Activated CD4-positive, alpha-beta T cell treated with anti-CD3 and anti-CD28 coated beads, Interleukin-2, amount 10 ng/mL, durations not matched to agents 7 days and 5 days (primary cell): ENCODE data around the gene UCN2. TPM values are rescaled to one million over a fixed set of nuclear protein-coding genes. Genes with fewer than 3 reads are reported as not detected.
"Not testable (repeated sequence)": the region's sequence is repeated elsewhere in the genome, so short reads cannot be mapped to it uniquely, and the experiment has no call there.

Experiments used
- CTCF ChIA-PET: fragments of 350-600 bp; sonication (Branson Sonifier 250); formaldehyde crosslinking; loops from one replicate; lab custom pipeline; 2021; ENCODE audit warnings: antibody characterized with exemption; lab: Charles Lee
- POLR2A ChIA-PET: fragments of 350-600 bp; sonication (Branson Sonifier 250); formaldehyde crosslinking; loops from one replicate; lab custom pipeline; 2021; ENCODE audit warnings: antibody characterized with exemption; lab: Charles Lee
- DNase-seq: peaks from one replicate; pipeline ENCODE4 v3.0.0-alpha.2; 2020
- H3K27ac Mint-ChIP-seq: one replicate; pipeline ENCODE4 v1.8.0; 2021; ENCODE audit warnings: mild to moderate bottlenecking, moderate library complexity, mixed read lengths
- H3K27me3 Mint-ChIP-seq: one replicate; pipeline ENCODE4 v1.8.0; 2021; ENCODE audit warnings: mixed read lengths
- H3K36me3 Mint-ChIP-seq: one replicate; pipeline ENCODE4 v1.8.0; 2021; ENCODE audit warnings: low read depth, mixed read lengths
- H3K4me1 Mint-ChIP-seq: one replicate; pipeline ENCODE4 v1.8.0; 2021; ENCODE audit warnings: mixed read lengths
- H3K4me3 Mint-ChIP-seq: one replicate; pipeline ENCODE4 v1.8.0; 2021; ENCODE audit warnings: mild to moderate bottlenecking, moderate library complexity, mixed read lengths
- H3K9me3 Mint-ChIP-seq: one replicate; pipeline ENCODE4 v1.8.0; 2021; ENCODE audit warnings: mixed read lengths
- total RNA-seq, 2 experiments: library from RNA; stranded (reverse); gene quantifications; one replicate each; pipeline ENCODE4 v1.2.3, GENCODE V29; 2021

The UCN2 gene
- total RNA-seq, 2 experiments from 2014 or later = not detected

GRCh38 chr3:48538451-48538850 lies 25.1 kb downstream of the UCN2 start:
- POLR2A ChIA-PET = no interaction called here

GRCh38 chr3:48536785-48537184 lies 26.8 kb downstream of the UCN2 start:
- H3K27me3 Mint-ChIP-seq = no peaks in the 10 kb centered on the region
- peaks cover 19% of the 10 kb centered on the region for H3K4me1 Mint-ChIP-seq
- no peaks in the 10 kb centered on the region for H3K9me3 Mint-ChIP-seq
- H3K27ac Mint-ChIP-seq = no peak overlapping the region
- no peak overlapping the region for H3K4me3 Mint-ChIP-seq
- POLR2A ChIA-PET = no interaction called here
- CTCF ChIA-PET = interaction anchor here (0.7 to 1.4 kb wide), 4 partner anchors 8 to 136 kb away, joined by 3 to 4 read pairs (median 4); no protein-coding TSS in a partner anchor
- peaks cover 47% of the 10 kb centered on the region for H3K36me3 Mint-ChIP-seq
- DNase-seq = no peak

More at GRCh38 chr3:48538451-48538850, 25.1 kb downstream of the UCN2 start:
- Mint-ChIP-seq H3K27ac (no peak overlapping the region), H3K4me3 (no peak overlapping the region), H3K36me3 (peaks cover 46% of the 10 kb centered on the region), H3K27me3 (no peaks in the 10 kb centered on the region), H3K9me3 (no peaks in the 10 kb centered on the region), H3K4me1 (peaks cover 24% of the 10 kb centered on the region)
- no peak for DNase-seq
- CTCF ChIA-PET = no interaction called here

- Mint-ChIP-seq H3K36me3 (peaks cover 47% of the 10 kb centered on the region), H3K27me3 (no peaks in the 10 kb centered on the region), H3K27ac (no peak overlapping the region), H3K4me1 (peaks cover 19% of the 10 kb centered on the region), H3K4me3 (no peak overlapping the region), H3K9me3 (no peaks in the 10 kb centered on the region)
- ChIA-PET CTCF (interaction anchor here (0.7 to 1.4 kb wide), 3 partner anchors 11 to 135 kb away, joined by 3 to 4 read pairs (median 3); no protein-coding TSS in a partner anchor), POLR2A (no interaction called here)
- DNase-seq = no peak
These were observed 27.5 kb downstream of the UCN2 start for GRCh38 chr3:48536116-48536515.

- Mint-ChIP-seq H3K27me3 (no peaks in the 10 kb centered on the region), H3K4me1 (peaks cover 19% of the 10 kb centered on the region), H3K4me3 (no peak overlapping the region), H3K27ac (no peak overlapping the region), H3K36me3 (peaks cover 47% of the 10 kb centered on the region), H3K9me3 (no peaks in the 10 kb centered on the region)
- ChIA-PET POLR2A (no interaction called here), CTCF (interaction anchor here (0.7 to 1.4 kb wide), 2 partner anchors 11 to 135 kb away, joined by 3 read pairs; no protein-coding TSS in a partner anchor)
- DNase-seq = no peak
These were observed 28.0 kb downstream of the UCN2 start for GRCh38 chr3:48535578-48535977.

- ChIA-PET POLR2A (no interaction called here), CTCF (interaction anchor here (0.6 to 1.8 kb wide), 3 partner anchors 14 to 706 kb away, joined by 3 to 6 read pairs (median 4); no protein-coding TSS in a partner anchor)
- peaks cover 18% of the 10 kb centered on the region for H3K4me1 Mint-ChIP-seq
These were observed 30.6 kb downstream of the UCN2 start for GRCh38 chr3:48532977-48533337.

GRCh38 chr3:48532271-48532976 lies 31.2 kb downstream of the UCN2 start:
- Mint-ChIP-seq H3K4me3 (no peak overlapping the region), H3K4me1 (peaks cover 18% of the 10 kb centered on the region), H3K36me3 (peaks cover 45% of the 10 kb centered on the region), H3K27ac (no peak overlapping the region), H3K27me3 (no peaks in the 10 kb centered on the region), H3K9me3 (no peaks in the 10 kb centered on the region)
- DNase-seq = no peak
- CTCF ChIA-PET = interaction anchor here (1.0 to 1.8 kb wide), 3 partner anchors 13 to 59 kb away, joined by 3 to 6 read pairs (median 3); no protein-coding TSS in a partner anchor
- POLR2A ChIA-PET = no interaction called here

More at GRCh38 chr3:48532977-48533337, 30.6 kb downstream of the UCN2 start:
- no peak for DNase-seq
- H3K27ac Mint-ChIP-seq = no peak overlapping the region
- no peak overlapping the region for H3K4me3 Mint-ChIP-seq
- no peaks in the 10 kb centered on the region for H3K9me3 Mint-ChIP-seq
- no peaks in the 10 kb centered on the region for H3K27me3 Mint-ChIP-seq
- peaks cover 46% of the 10 kb centered on the region for H3K36me3 Mint-ChIP-seq

GRCh38 chr3:48530701-48531100 lies 32.9 kb downstream of the UCN2 start:
- Mint-ChIP-seq H3K4me1 (peaks cover 16% of the 10 kb centered on the region), H3K36me3 (peaks cover 40% of the 10 kb centered on the region)
- POLR2A ChIA-PET, H3K9me3 Mint-ChIP-seq, H3K4me3 Mint-ChIP-seq, DNase-seq, H3K27me3 Mint-ChIP-seq, H3K27ac Mint-ChIP-seq: not testable (repeated sequence)
- CTCF ChIA-PET = interaction anchor here (1.2 to 2.5 kb wide), 5 partner anchors 11 to 324 kb away, joined by 3 to 8 read pairs (median 4); no protein-coding TSS in a partner anchor

- POLR2A ChIA-PET = no interaction called here
- peaks cover 9% of the 10 kb centered on the region for H3K4me1 Mint-ChIP-seq
- peaks cover 27% of the 10 kb centered on the region for H3K36me3 Mint-ChIP-seq
- H3K4me3 Mint-ChIP-seq = no peak overlapping the region
- no peaks in the 10 kb centered on the region for H3K9me3 Mint-ChIP-seq
- DNase-seq = no peak
- H3K27ac Mint-ChIP-seq = no peak overlapping the region
- CTCF ChIA-PET = interaction anchor here (0.9 to 2.5 kb wide), 5 partner anchors 8 to 21 kb away, joined by 3 to 8 read pairs (median 6); no protein-coding TSS in a partner anchor
- H3K27me3 Mint-ChIP-seq = no peaks in the 10 kb centered on the region
These were observed 34.8 kb downstream of the UCN2 start for GRCh38 chr3:48528754-48529153.

GRCh38 chr3:48528048-48528447 lies 35.5 kb downstream of the UCN2 start:
- no peaks in the 10 kb centered on the region for H3K9me3 Mint-ChIP-seq
- H3K4me1 Mint-ChIP-seq = peaks cover 8% of the 10 kb centered on the region
- H3K27ac Mint-ChIP-seq = no peak overlapping the region
- no peak overlapping the region for H3K4me3 Mint-ChIP-seq
- peaks cover 24% of the 10 kb centered on the region for H3K36me3 Mint-ChIP-seq
- ChIA-PET CTCF (interaction anchor here (0.9 to 2.5 kb wide), 4 partner anchors 9 to 21 kb away, joined by 3 to 8 read pairs (median 6); no protein-coding TSS in a partner anchor), POLR2A (no interaction called here)
- no peaks in the 10 kb centered on the region for H3K27me3 Mint-ChIP-seq
- DNase-seq = no peak

- no peak overlapping the region for H3K27ac Mint-ChIP-seq
- H3K27me3 Mint-ChIP-seq = no peaks in the 10 kb centered on the region
- DNase-seq = no peak
- no peaks in the 10 kb centered on the region for H3K9me3 Mint-ChIP-seq
- no peak overlapping the region for H3K4me3 Mint-ChIP-seq
- POLR2A ChIA-PET = no interaction called here
- peaks cover 21% of the 10 kb centered on the region for H3K36me3 Mint-ChIP-seq
- CTCF ChIA-PET = interaction anchor here (1.2 to 1.3 kb wide), 2 partner anchors 11 to 89 kb away, joined by 3 to 4 read pairs; no protein-coding TSS in a partner anchor
- H3K4me1 Mint-ChIP-seq = peaks cover 15% of the 10 kb centered on the region
These were observed 38.6 kb downstream of the UCN2 start for GRCh38 chr3:48524970-48525369.

- Mint-ChIP-seq H3K27ac (peak overlapping the region; percentile 25), H3K36me3 (peaks cover 9% of the 10 kb centered on the region), H3K4me1 (peaks cover 47% of the 10 kb centered on the region), H3K27me3 (no peaks in the 10 kb centered on the region), H3K4me3 (no peak overlapping the region), H3K9me3 (no peaks in the 10 kb centered on the region)
- ChIA-PET CTCF (interaction anchor here (0.8 kb wide), 1 partner anchor 9 kb away, joined by 3 read pairs; no protein-coding TSS in a partner anchor), POLR2A (no interaction called here)
- DNase-seq = no peak
These were observed 41.9 kb downstream of the UCN2 start for GRCh38 chr3:48521635-48522034.

- Mint-ChIP-seq H3K9me3 (no peaks in the 10 kb centered on the region), H3K27me3 (no peaks in the 10 kb centered on the region), H3K4me3 (no peak overlapping the region), H3K36me3 (peaks cover 6% of the 10 kb centered on the region), H3K4me1 (peaks cover 65% of the 10 kb centered on the region), H3K27ac (peak overlapping the region; percentile 85)
- no peak for DNase-seq
- ChIA-PET CTCF (interaction anchor here (0.6 to 1.5 kb wide), 4 partner anchors 8 to 107 kb away, joined by 3 to 6 read pairs (median 4); no protein-coding TSS in a partner anchor), POLR2A (no interaction called here)
These were observed 44.3 kb downstream of the UCN2 start for GRCh38 chr3:48519277-48519643.
